GM23338 (cell line): ENCODE data around the gene HDAC9. TPM values are rescaled to one million over a fixed set of nuclear protein-coding genes. Genes with fewer than 3 reads are reported as not detected.

Source experiments
- ATAC-seq: fragments of 200-7000 bp; cut with Tn5 transposase; 3 replicates; pipeline ENCODE4 v1.9.1; 2020
- DNase-seq: peaks from one replicate; pipeline ENCODE4 v3.0.0-alpha.2; 2015; ENCODE audit warnings: low spot score
- H2AFZ ChIP-seq: fragments of 200-600 bp; sonication (generic); 2 replicates; pipeline ENCODE4 v1.8.0; 2016; ENCODE audit warnings: antibody characterized with exemption, mild to moderate bottlenecking, moderate library complexity
- H3F3A ChIP-seq: fragments of 200-600 bp; sonication (generic); replicated peaks from 2 replicates; pipeline ENCODE4 v1.8.0; 2017; ENCODE audit warnings: antibody characterized with exemption, mixed run types, low read depth
- H3K27ac ChIP-seq: fragments of 200-600 bp; sonication (generic); 2 replicates; pipeline ENCODE4 v1.6.1; 2016; ENCODE audit warnings: low read depth
- H3K27me3 ChIP-seq: fragments of 200-600 bp; sonication (generic); 2 replicates; pipeline ENCODE4 v1.8.0; 2016; ENCODE audit warnings: mild to moderate bottlenecking, mixed run types, moderate library complexity; ENCODE audit not compliant: insufficient read depth
- H3K36me3 ChIP-seq: fragments of 200-600 bp; sonication (generic); 2 replicates; pipeline ENCODE4 v1.8.0; 2016; ENCODE audit warnings: mild to moderate bottlenecking; ENCODE audit not compliant: insufficient read depth
- H3K4me1 ChIP-seq: fragments of 200-600 bp; sonication (generic); 2 replicates; pipeline ENCODE4 v1.8.0; 2016; ENCODE audit warnings: mild to moderate bottlenecking, moderate library complexity; ENCODE audit not compliant: insufficient read depth
- H3K4me2 ChIP-seq: fragments of 200-600 bp; sonication (generic); 2 replicates; pipeline ENCODE4 v1.7.1; 2017; ENCODE audit warnings: mixed run types
- H3K4me3 ChIP-seq: fragments of 200-600 bp; sonication (generic); 2 replicates; pipeline ENCODE4 v1.6.1; 2016; ENCODE audit warnings: mixed run types
- H3K79me2 ChIP-seq: fragments of 200-600 bp; sonication (generic); replicated peaks from 2 replicates; pipeline ENCODE4 v1.8.0; 2017; ENCODE audit warnings: mild to moderate bottlenecking; ENCODE audit not compliant: insufficient read depth
- H3K9me2 ChIP-seq: fragments of 200-600 bp; sonication (generic); 2 replicates; pipeline ENCODE4 v1.8.0; 2017; ENCODE audit not compliant: insufficient read depth
- H4K20me1 ChIP-seq: fragments of 200-600 bp; sonication (generic); replicated peaks from 2 replicates; pipeline ENCODE4 v1.8.0; 2017; ENCODE audit warnings: mild to moderate bottlenecking; ENCODE audit not compliant: insufficient read depth
- H3K27ac Mint-ChIP-seq: 2 replicates; pipeline ENCODE4 v1.8.0; 2020; ENCODE audit warnings: inconsistent platforms, mild to moderate bottlenecking, moderate library complexity, mixed read lengths
- H3K27me3 Mint-ChIP-seq: 3 replicates; pipeline ENCODE4 v1.8.0; 2022; ENCODE audit warnings: low read depth, mild to moderate bottlenecking, moderate library complexity, mixed read lengths, inconsistent platforms; ENCODE audit not compliant: insufficient read depth, poor library complexity
- H3K36me3 Mint-ChIP-seq: 3 replicates; pipeline ENCODE4 v1.8.0; 2021; ENCODE audit warnings: low read depth, mild to moderate bottlenecking, inconsistent platforms, moderate library complexity, mixed read lengths
- H3K4me1 Mint-ChIP-seq: 3 replicates; pipeline ENCODE4 v1.8.0; 2020; ENCODE audit warnings: mild to moderate bottlenecking, inconsistent platforms, mixed read lengths
- H3K4me3 Mint-ChIP-seq: 3 replicates; pipeline ENCODE4 v1.8.0; 2021; ENCODE audit warnings: moderate library complexity, mild to moderate bottlenecking, inconsistent platforms, mixed read lengths
- H3K9me3 Mint-ChIP-seq: 3 replicates; pipeline ENCODE4 v1.8.0; 2020; ENCODE audit warnings: moderate library complexity, mild to moderate bottlenecking, inconsistent platforms, mixed read lengths
- EZH2 ChIP-seq: fragments of 200-600 bp; sonication (generic); IDR thresholded peaks from one replicate; pipeline ENCODE4 v1.8.0; 2017; ENCODE audit warnings: antibody characterized with exemption, mild to moderate bottlenecking, low read depth; ENCODE audit not compliant: unreplicated experiment
- EZH2phosphoT487 ChIP-seq: fragments of 200-600 bp; sonication (generic); IDR thresholded peaks from one replicate; pipeline ENCODE4 v1.8.1; 2018; ENCODE audit warnings: antibody characterized with exemption; ENCODE audit not compliant: unreplicated experiment
- JUNB ChIP-seq: IDR thresholded peaks from one replicate; pipeline ENCODE4 v1.6.1; 2016; ENCODE audit warnings: antibody characterized with exemption; ENCODE audit not compliant: unreplicated experiment
- POLR2AphosphoS5 ChIP-seq: IDR thresholded peaks from 2 replicates; pipeline ENCODE4 v1.6.1; 2016; ENCODE audit warnings: antibody characterized with exemption, low read depth
- ZNF114 ChIP-seq: fragments of 250-450 bp; sonication (Bioruptor Pico); IDR thresholded peaks from 2 replicates; pipeline ENCODE4 v1.5.0; 2020; ENCODE audit warnings: mild to moderate bottlenecking, moderate library complexity
- ZNF331 ChIP-seq: fragments of 250-450 bp; sonication (Bioruptor Pico); IDR thresholded peaks from 2 replicates; pipeline ENCODE4 v1.5.0; 2020; ENCODE audit warnings: low read depth, mild to moderate bottlenecking, moderate library complexity
- polyA plus RNA-seq: library from polyadenylated mRNA; unstranded; fragments of >200 nt; fragmentation: Nextera tagmentation; extraction: Ambion mirVana; gene quantifications from 2 replicates; pipeline ENCODE4 v1.2.1, GENCODE V29; 2016
- total RNA-seq: library from RNA; depleted of rRNA; stranded (reverse); fragments of >200 nt; shearing (Covaris generic); gene quantifications from 2 replicates; pipeline ENCODE4 v1.2.3, GENCODE V29; 2014
- TF ChIP-seq, protein P1 (sequence below): IDR thresholded peaks from 2 replicates; pipeline ENCODE4 v1.6.1; 2016; ENCODE audit warnings: antibody characterized with exemption
- TF ChIP-seq, protein P2 (sequence below): IDR thresholded peaks from one replicate; pipeline ENCODE4 v1.6.1; 2018; ENCODE audit warnings: antibody characterized with exemption; ENCODE audit not compliant: unreplicated experiment
- TF ChIP-seq, protein P3 (sequence below): fragments of 250-450 bp; sonication (Bioruptor Pico); IDR thresholded peaks from 2 replicates; pipeline ENCODE4 v1.5.0; 2020; ENCODE audit warnings: mild to moderate bottlenecking, moderate library complexity
- TF ChIP-seq, protein P4 (sequence below), 2 experiments: fragments of 200-600 bp in 1 of 2; sonication (generic) in 1 of 2; conservative IDR thresholded peaks; 2 replicates each; pipeline versions ENCODE4 v1.5.1 to v1.6.1; 2016 to 2017; ENCODE audit warnings: antibody characterized with exemption in 2 of 2, low read depth in 2 of 2, mild to moderate bottlenecking in 2 of 2, moderate library complexity in 1 of 2

Gene HDAC9
- total and polyA plus RNA-seq, 2 experiments from 2014 or later: 8.3 to 18.5 TPM

DNA sequence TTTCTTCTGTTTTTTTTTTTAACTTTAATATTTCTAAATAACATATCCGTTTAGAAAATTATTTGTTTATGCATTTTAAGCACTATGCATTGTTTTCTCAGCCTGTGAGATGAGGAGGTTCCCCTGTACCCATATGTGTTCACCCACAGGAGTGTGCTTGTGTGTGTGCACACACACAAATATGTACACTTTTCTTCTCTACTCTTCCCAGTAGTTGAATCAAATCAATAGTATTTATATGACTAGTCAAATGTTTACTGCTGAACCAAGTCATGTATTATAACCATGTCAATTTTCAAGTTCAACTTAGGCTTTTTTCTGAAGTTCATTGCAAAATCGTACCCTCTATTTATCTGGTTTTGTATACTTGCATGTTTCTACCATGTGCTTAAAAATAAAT lies 37.3 kb downstream of the HDAC9 start:
- H3K27ac Mint-ChIP-seq: no peak overlapping the region
- no peaks in the 10 kb centered on the region for H3K9me2 ChIP-seq
- H3K4me1 ChIP-seq: peaks cover 12% of the 10 kb centered on the region
- H3K4me3 Mint-ChIP-seq: no peak overlapping the region
- TF ChIP-seq, protein P1, sequence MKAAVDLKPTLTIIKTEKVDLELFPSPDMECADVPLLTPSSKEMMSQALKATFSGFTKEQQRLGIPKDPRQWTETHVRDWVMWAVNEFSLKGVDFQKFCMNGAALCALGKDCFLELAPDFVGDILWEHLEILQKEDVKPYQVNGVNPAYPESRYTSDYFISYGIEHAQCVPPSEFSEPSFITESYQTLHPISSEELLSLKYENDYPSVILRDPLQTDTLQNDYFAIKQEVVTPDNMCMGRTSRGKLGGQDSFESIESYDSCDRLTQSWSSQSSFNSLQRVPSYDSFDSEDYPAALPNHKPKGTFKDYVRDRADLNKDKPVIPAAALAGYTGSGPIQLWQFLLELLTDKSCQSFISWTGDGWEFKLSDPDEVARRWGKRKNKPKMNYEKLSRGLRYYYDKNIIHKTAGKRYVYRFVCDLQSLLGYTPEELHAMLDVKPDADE: no peak
- no peak for TF ChIP-seq EZH2phosphoT487
- no peak for DNase-seq
- no peaks in the 10 kb centered on the region for H3K27me3 ChIP-seq
- no peak for ATAC-seq
- H3K79me2 ChIP-seq: no peaks in the 10 kb centered on the region
- no peak overlapping the region for H3K4me3 ChIP-seq
- no peaks in the 10 kb centered on the region for H4K20me1 ChIP-seq
- no peak overlapping the region for H2AFZ ChIP-seq
- no peaks in the 10 kb centered on the region for H3K36me3 ChIP-seq
- H3K4me2 ChIP-seq: no peak overlapping the region
- H3K4me1 Mint-ChIP-seq: peaks cover 20% of the 10 kb centered on the region
- no peak overlapping the region for H3K27ac ChIP-seq
- peaks cover 1% of the 10 kb centered on the region for H3K27me3 Mint-ChIP-seq
- no peaks in the 10 kb centered on the region for H3K36me3 Mint-ChIP-seq
- H3F3A ChIP-seq: no peaks in the 10 kb centered on the region
- no peaks in the 10 kb centered on the region for H3K9me3 Mint-ChIP-seq

DNA sequence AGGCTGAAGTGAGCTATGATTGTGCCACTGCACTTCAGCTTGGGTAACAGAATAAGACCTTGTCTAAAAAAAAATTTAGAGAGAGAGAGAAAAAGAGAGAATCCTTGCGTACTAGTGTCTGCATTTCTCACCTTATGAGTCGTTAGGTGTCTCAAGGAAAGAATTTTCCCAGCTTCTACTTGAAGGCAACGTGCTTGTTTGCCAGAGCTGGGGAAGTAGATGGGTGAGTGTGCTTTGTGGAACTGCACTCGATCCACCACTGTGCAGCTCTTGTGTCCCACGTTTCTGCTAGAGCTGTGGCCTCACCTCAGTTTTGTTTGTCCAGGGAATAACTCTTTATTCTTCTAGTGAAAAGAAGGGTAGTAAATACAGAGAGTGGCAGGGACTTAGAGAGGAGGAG lies 38.9 kb downstream of the HDAC9 start:
- Histone ChIP-seq H3K4me1 (peaks cover 12% of the 10 kb centered on the region), H3K27me3 (no peaks in the 10 kb centered on the region), H2AFZ (no peak overlapping the region), H3K79me2 (no peaks in the 10 kb centered on the region), H3K36me3 (no peaks in the 10 kb centered on the region), H3K27ac (no peak overlapping the region), H3K4me3 (no peak overlapping the region), H3K4me2 (no peak overlapping the region), H3F3A (no peaks in the 10 kb centered on the region), H3K9me2 (no peaks in the 10 kb centered on the region), H4K20me1 (no peaks in the 10 kb centered on the region)
- peaks cover 1% of the 10 kb centered on the region for H3K27me3 Mint-ChIP-seq
- H3K36me3 Mint-ChIP-seq: no peaks in the 10 kb centered on the region
- H3K4me3 Mint-ChIP-seq: no peak overlapping the region
- DNase-seq (no peak), ATAC-seq (no peak)
- peaks cover 20% of the 10 kb centered on the region for H3K4me1 Mint-ChIP-seq
- H3K27ac Mint-ChIP-seq: no peak overlapping the region
- H3K9me3 Mint-ChIP-seq: no peaks in the 10 kb centered on the region
- TF ChIP-seq, protein P2, sequence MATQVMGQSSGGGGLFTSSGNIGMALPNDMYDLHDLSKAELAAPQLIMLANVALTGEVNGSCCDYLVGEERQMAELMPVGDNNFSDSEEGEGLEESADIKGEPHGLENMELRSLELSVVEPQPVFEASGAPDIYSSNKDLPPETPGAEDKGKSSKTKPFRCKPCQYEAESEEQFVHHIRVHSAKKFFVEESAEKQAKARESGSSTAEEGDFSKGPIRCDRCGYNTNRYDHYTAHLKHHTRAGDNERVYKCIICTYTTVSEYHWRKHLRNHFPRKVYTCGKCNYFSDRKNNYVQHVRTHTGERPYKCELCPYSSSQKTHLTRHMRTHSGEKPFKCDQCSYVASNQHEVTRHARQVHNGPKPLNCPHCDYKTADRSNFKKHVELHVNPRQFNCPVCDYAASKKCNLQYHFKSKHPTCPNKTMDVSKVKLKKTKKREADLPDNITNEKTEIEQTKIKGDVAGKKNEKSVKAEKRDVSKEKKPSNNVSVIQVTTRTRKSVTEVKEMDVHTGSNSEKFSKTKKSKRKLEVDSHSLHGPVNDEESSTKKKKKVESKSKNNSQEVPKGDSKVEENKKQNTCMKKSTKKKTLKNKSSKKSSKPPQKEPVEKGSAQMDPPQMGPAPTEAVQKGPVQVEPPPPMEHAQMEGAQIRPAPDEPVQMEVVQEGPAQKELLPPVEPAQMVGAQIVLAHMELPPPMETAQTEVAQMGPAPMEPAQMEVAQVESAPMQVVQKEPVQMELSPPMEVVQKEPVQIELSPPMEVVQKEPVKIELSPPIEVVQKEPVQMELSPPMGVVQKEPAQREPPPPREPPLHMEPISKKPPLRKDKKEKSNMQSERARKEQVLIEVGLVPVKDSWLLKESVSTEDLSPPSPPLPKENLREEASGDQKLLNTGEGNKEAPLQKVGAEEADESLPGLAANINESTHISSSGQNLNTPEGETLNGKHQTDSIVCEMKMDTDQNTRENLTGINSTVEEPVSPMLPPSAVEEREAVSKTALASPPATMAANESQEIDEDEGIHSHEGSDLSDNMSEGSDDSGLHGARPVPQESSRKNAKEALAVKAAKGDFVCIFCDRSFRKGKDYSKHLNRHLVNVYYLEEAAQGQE: no peak
- TF ChIP-seq ZNF331 (CRISPR knock-in tag) (no peak), POLR2AphosphoS5 (no peak), EZH2phosphoT487 (no peak), ZNF114 (no peak), JUNB (no peak), EZH2 (no peak)
- TF ChIP-seq, protein P3, sequence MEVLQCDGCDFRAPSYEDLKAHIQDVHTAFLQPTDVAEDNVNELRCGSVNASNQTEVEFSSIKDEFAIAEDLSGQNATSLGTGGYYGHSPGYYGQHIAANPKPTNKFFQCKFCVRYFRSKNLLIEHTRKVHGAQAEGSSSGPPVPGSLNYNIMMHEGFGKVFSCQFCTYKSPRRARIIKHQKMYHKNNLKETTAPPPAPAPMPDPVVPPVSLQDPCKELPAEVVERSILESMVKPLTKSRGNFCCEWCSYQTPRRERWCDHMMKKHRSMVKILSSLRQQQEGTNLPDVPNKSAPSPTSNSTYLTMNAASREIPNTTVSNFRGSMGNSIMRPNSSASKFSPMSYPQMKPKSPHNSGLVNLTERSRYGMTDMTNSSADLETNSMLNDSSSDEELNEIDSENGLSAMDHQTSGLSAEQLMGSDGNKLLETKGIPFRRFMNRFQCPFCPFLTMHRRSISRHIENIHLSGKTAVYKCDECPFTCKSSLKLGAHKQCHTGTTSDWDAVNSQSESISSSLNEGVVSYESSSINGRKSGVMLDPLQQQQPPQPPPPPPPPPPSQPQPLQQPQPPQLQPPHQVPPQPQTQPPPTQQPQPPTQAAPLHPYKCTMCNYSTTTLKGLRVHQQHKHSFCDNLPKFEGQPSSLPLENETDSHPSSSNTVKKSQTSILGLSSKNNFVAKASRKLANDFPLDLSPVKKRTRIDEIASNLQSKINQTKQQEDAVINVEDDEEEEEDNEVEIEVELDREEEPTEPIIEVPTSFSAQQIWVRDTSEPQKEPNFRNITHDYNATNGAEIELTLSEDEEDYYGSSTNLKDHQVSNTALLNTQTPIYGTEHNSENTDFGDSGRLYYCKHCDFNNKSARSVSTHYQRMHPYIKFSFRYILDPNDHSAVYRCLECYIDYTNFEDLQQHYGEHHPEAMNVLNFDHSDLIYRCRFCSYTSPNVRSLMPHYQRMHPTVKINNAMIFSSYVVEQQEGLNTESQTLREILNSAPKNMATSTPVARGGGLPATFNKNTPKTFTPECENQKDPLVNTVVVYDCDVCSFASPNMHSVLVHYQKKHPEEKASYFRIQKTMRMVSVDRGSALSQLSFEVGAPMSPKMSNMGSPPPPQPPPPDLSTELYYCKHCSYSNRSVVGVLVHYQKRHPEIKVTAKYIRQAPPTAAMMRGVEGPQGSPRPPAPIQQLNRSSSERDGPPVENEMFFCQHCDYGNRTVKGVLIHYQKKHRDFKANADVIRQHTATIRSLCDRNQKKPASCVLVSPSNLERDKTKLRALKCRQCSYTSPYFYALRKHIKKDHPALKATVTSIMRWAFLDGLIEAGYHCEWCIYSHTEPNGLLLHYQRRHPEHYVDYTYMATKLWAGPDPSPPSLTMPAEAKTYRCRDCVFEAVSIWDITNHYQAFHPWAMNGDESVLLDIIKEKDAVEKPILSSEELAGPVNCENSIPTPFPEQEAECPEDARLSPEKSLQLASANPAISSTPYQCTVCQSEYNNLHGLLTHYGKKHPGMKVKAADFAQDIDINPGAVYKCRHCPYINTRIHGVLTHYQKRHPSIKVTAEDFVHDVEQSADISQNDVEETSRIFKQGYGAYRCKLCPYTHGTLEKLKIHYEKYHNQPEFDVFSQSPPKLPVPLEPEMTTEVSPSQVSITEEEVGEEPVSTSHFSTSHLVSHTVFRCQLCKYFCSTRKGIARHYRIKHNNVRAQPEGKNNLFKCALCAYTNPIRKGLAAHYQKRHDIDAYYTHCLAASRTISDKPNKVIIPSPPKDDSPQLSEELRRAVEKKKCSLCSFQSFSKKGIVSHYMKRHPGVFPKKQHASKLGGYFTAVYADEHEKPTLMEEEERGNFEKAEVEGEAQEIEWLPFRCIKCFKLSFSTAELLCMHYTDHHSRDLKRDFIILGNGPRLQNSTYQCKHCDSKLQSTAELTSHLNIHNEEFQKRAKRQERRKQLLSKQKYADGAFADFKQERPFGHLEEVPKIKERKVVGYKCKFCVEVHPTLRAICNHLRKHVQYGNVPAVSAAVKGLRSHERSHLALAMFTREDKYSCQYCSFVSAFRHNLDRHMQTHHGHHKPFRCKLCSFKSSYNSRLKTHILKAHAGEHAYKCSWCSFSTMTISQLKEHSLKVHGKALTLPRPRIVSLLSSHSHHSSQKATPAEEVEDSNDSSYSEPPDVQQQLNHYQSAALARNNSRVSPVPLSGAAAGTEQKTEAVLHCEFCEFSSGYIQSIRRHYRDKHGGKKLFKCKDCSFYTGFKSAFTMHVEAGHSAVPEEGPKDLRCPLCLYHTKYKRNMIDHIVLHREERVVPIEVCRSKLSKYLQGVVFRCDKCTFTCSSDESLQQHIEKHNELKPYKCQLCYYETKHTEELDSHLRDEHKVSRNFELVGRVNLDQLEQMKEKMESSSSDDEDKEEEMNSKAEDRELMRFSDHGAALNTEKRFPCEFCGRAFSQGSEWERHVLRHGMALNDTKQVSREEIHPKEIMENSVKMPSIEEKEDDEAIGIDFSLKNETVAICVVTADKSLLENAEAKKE (CRISPR knock-in tag): no peak
- TF ChIP-seq, protein P4, sequence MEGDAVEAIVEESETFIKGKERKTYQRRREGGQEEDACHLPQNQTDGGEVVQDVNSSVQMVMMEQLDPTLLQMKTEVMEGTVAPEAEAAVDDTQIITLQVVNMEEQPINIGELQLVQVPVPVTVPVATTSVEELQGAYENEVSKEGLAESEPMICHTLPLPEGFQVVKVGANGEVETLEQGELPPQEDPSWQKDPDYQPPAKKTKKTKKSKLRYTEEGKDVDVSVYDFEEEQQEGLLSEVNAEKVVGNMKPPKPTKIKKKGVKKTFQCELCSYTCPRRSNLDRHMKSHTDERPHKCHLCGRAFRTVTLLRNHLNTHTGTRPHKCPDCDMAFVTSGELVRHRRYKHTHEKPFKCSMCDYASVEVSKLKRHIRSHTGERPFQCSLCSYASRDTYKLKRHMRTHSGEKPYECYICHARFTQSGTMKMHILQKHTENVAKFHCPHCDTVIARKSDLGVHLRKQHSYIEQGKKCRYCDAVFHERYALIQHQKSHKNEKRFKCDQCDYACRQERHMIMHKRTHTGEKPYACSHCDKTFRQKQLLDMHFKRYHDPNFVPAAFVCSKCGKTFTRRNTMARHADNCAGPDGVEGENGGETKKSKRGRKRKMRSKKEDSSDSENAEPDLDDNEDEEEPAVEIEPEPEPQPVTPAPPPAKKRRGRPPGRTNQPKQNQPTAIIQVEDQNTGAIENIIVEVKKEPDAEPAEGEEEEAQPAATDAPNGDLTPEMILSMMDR (conservative IDR thresholded peaks at IDR 0.05; ENCODE audit: low read depth in 2 of 2): no peak
